ENCODE data around the gene DDRGK1.

GRCh38 chr20:3226093-3226492, 21.6 kb upstream of the DDRGK1 start:
- TF ChIP-seq, protein P1, sequence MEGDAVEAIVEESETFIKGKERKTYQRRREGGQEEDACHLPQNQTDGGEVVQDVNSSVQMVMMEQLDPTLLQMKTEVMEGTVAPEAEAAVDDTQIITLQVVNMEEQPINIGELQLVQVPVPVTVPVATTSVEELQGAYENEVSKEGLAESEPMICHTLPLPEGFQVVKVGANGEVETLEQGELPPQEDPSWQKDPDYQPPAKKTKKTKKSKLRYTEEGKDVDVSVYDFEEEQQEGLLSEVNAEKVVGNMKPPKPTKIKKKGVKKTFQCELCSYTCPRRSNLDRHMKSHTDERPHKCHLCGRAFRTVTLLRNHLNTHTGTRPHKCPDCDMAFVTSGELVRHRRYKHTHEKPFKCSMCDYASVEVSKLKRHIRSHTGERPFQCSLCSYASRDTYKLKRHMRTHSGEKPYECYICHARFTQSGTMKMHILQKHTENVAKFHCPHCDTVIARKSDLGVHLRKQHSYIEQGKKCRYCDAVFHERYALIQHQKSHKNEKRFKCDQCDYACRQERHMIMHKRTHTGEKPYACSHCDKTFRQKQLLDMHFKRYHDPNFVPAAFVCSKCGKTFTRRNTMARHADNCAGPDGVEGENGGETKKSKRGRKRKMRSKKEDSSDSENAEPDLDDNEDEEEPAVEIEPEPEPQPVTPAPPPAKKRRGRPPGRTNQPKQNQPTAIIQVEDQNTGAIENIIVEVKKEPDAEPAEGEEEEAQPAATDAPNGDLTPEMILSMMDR (IDR thresholded peaks at IDR 0.05): no peak
- no peak for TF ChIP-seq ZFX (IDR thresholded peaks at IDR 0.05; ENCODE audit: borderline replicate concordance)

Measured in 22Rv1 (cell line).